Measurements from ENCODE around the gene ZNF774. TPM values are rescaled to one million over a fixed set of nuclear protein-coding genes. Genes with fewer than 3 reads are reported as not detected.
"Not testable (repeated sequence)": the region's sequence is repeated elsewhere in the genome, so short reads cannot be mapped to it uniquely, and the experiment has no call there.

ZNF774 gene
- 1.8 and 8.3 TPM in 2 replicates for total RNA-seq (2014; rRNA removed; shearing (Covaris generic))

DNA sequence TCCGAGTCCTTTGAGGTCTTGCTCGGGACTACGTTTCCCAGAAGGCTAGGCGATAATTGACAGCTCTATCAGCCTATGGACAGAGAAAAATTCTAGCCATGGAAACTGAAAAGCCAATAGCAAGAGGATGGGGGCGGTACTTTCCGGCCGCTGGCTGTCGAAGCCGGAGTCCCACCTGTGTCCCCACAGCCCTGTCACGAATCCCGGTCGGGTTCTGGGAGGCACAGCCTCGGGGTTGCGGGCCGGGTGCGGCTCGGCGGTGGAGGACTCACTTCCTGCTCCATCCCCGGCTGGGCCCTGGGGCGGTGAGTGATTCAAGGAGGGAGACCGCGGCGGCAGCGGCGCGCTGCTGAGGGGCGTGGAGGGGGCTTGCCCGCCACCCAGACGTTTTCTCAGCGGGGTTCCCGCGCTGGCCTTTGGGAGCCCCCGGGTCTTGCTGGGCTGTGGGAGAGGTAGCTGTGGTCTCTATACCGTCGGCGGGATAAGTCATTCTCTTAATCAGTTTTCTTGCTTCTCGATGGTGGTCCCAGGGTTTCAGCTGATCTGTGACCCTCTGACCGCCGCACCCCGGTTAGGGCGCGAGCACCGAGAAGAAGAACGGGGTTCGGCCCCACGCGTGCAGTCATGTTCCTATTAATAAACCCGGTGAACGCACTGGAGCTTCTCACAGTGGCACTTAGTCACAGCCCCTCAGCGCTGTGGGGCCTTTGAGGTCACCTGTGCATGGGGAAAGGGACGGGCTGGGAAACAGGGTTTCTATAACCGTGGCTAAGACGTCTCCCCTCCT, at the start of gene ZNF774:
ZNF774 (plus strand) TSS at position 178 of the 787 bp plus-strand sequence. CDS start 2,377 bp downstream, outside the sequence.
- peak; percentile 92 for DNase-seq (ENCODE audit: low spot score)

DNA sequence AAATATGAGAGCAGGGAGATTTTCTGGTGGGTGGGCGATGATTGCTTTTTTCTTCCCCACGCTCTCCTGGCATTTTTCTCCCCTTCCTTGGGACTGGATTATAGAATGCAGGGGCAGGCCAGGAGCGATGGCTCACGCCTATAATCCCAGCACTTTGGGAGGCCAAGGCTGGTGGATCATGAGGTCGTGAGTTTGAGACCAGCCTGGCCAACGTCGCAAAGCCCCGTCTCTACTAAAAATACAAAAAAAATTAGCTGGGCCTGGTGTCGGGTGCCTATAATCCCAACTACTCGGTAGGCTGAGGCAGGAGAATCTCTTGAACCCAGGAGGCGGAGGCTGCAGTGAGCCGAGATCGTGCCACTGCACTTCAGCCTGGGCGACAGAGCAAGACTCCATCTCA, 46.7 kb upstream of the ZNF774 start:
- not testable (repeated sequence) for DNase-seq (ENCODE audit: low spot score)

DNA sequence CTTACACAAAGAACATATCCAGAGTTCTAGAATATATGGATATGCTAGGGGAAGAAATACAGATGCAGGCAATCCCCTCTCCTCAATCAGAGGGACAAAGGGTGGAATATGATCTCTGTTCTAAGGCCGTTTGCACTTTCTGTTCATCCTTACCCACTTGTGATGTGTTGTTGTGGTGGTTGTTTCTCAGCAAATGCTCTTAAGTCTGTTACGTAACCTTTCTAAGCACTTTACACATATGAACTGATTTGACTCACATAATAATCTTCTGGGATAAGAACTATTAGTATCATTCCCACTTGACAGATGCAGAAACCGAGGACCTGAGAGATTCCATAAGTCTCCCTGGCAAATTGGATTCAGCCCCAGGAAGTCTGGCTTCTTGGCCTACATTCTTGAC, 46.2 kb upstream of the ZNF774 start:
- no peak for DNase-seq (ENCODE audit: low spot score)

DNA sequence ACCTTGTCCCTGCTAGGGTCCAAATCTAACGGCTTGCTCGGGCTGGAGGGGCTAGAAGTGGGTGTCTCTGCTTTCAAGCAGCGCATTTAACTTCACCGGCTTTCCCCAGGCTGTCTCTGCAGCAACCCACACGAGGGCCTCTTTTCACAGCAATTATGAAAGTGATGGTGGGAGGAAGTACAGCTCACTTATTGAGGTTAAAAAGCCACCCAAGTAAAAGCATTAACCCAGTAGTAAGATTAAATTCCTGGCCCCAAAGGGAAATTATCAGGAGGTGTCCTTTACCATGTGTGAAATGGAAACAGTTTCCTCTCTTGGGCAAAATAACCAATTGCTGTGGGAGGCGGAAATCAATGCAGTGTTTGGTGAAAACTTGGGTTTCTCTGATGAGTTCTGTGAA, 45.5 kb upstream of the ZNF774 start:
- DNase-seq (ENCODE audit: low spot score) = no peak

DNA sequence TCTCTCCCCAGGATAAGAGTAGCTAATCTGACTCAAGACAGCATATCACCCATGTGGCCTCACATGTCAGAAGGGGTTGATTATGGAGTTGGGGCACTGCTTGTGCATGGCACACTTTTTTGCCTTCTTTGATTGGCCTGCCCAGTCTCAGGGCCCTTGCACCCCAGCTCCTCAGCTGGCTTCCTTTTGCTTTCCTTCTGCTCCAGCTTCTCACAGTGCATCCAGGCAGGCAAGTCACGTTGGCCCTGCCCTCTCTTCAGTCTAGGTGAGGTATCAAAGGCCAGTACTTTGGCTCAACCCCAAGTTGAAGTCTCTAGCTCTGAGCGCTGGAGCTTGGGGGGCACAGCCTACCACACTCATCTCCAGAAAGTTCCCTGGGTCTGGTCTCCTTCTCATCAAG, 44.4 kb upstream of the ZNF774 start:
- no peak for DNase-seq (ENCODE audit: low spot score)

DNA sequence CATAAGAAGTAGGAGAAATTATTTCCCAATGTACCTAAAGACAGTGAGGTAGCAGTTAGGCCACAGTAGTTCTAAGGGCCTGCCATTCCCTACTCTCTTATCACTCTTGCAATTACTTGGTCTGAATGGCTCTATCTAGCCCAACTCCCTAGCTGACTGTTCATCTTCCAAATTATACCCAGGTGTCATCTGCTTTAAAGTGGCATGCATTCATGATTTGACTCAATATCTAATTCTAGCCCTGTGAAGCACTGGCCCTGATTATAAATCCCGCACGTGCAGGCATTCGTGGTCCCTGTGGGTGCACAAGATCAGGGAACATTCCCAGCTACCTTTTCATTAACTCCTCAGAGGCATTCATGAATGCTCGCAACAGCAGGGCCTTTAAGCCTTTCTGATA, 43.1 kb upstream of the ZNF774 start:
- DNase-seq (ENCODE audit: low spot score) = no peak

DNA sequence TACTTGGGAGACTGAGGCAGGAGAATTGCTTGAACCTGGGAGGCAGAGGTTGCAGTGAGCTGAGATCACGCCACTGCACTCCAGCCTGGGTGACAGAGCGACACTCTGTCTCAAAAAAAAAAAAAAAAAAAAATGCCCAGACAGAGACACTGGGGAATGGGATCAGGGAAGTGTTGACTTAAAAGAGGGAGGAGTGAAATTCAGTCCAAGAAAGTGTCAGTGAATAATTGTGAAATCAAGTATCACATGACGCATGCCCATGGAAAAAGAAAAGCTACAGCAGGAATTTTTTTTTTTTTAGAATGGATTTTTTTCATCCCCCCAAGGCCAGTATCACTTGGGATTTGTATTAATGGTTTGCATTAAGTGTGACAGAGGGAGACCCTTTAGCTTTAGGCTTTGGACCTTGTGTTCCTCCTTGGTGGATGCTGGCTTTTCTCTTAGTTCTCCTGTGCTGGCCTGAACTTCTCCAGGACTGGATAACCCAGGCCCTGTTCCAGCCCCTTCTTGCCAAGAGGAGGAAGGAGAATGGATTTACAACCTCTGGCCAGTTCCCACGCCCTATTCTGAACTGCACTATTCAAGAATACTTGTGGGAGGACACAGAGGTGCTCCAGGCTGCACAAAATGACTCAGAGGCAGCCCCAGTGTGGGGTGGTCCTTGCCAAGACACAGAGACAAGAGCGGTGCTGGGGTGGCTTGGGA, 36.7 kb upstream of the ZNF774 start:
- DNase-seq (ENCODE audit: low spot score) = peak; percentile 74

DNA sequence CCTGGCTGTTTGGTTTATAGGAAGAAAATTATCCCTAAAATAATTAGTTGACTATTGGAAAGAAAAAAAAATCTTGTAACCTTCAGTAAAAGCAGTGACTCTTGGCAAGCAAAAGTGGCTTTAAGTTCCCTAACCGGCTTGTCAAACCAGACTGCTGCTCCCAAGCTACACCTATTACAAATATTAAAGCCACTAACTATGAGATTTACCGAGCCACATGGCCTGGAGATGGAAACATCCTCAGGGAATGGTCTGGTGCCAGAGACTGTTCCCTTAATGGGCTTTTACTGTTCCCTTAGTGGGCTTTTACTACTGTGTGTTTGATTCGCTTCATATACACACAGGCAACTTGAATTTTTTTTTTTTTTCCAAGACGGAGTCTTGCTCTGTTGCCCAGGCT, 35.9 kb upstream of the ZNF774 start:
- DNase-seq (ENCODE audit: low spot score) = no peak

DNA sequence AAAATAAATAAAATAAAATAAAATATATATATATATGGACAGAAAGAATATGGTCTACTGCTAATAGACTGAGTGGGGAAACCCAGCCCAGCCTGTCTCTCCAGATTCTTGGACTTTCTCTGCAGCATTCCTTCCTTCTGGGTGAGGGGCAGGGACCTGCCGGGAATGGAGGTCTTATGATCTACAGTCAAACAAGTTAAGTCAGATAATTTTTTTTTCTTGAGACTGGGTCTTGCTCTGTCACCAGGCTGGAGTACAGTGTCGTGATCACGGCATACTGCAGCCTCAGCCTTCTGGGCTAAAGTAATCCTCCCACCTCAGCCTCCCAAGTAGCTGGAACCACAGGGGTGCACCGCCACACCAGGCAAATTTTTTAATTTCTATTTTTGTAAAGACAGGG, 33.5 kb upstream of the ZNF774 start:
- no peak for DNase-seq (ENCODE audit: low spot score)

DNA sequence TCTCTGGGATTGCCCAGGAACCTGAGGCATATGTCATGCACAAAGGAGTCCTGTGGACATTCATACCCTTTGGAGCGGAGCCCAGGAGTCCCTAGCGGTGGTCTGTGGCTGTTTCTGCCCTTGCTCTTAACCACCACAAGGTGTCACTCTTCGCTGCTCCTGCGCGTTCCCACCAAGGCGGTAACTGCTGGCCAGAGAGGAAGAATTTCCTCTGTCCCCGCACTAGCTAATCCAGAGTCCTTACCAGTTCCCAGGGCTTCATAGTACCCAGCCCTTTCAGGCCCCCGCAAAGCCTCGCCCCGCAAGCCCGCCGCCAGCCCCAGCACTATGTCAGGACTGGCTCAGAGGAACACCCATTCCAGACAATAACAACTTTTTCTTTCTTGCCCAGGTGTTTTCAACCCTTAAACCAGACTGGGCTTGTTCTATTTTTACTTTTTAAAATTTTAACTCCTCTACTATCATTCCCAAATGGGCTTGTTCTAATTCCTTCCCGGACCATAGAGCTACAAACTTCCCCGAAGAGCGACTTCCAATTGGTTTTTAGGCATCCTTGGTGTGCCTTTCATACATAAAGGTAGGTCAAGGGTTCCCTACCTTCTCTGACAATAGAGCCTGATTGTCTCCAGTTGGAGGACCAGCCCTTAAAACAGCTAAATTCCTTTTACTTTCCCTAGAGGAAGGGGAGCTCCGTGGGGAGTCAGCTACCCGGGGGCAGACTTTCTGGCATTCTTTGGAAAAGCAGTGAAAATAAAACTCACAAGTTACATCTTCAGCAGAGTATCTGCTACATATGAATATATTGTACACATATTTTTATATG, 31.8 kb upstream of the ZNF774 start:
- DNase-seq (ENCODE audit: low spot score) = peak; percentile 88

DNA sequence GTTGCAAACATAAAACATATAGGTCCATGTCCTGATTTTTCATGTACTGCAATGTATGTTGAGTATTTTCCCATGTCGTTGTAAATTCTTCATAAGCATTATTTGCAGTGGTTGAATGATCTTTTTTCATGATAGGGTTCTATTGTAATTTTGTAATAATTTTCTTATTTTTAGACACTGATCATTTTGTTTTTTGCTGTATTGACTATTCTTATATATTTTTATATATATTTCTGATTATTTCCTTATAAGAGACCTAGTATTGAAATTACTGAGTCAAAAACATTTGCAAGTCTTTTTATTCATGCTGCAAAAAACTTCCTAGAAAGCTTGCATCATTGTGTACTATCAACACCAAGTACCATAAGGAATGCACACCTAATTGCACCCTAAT, 31.2 kb upstream of the ZNF774 start:
- no peak for DNase-seq (ENCODE audit: low spot score)

DNA sequence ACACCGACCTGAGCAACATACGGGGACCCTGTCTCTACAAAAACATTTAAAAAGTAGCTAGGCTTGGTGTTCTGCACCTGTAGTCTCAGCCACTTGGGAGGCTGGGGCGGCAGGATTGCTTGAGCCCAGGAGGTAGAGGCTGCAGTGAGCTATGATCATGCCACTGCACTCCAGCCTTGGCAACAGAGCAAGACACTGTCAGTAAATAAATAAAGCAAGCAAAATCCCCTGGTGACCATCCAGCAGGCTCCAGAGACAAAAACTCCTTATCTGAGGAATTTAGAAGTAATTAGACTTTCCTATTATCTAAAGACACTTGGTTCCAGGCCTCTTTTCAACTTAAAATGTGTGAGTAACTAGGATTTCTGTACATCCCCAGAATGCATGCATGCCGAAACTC, 29.5 kb upstream of the ZNF774 start:
- DNase-seq (ENCODE audit: low spot score) = peak; percentile 78

DNA sequence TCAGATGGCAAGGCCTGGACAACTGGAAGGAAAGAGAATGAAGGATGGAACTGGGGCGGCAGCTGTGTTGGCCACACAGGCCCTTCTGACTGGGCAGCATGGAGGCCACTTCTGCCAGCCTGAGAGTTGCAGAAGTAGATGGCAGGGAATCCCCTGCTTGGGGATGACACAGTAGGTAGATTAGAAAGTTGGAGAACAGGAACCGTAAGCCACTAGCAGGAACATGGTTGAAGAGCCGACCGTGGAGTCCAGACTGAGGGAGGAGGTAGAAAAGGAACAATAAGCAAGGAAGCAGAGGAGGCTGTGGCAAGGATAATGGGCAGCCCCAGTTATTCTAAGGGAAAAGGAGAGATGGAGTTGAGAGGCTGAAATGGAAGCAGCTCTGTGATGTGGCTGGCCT, 26.4 kb upstream of the ZNF774 start:
- DNase-seq (ENCODE audit: low spot score) = no peak

DNA sequence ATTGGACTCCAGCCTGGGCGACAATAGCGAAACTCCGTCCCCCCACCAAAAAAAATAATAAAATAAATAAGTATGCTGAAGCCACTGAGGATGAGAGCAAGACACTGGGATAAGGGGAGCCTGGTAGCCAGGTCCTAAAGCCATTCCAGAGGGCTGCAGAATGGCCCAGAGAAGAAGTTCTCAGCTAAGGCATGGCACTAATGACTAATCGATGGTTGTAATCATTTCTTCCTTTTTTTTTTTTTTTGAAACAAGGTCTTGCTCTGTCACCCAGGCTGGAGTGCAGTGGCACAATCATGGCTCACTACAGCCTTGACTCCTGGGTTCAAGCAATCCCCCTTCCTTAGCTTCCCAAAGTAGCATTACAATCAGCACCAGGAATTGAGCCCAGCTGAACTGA, 25.6 kb upstream of the ZNF774 start:
- no peak for DNase-seq (ENCODE audit: low spot score)

DNA sequence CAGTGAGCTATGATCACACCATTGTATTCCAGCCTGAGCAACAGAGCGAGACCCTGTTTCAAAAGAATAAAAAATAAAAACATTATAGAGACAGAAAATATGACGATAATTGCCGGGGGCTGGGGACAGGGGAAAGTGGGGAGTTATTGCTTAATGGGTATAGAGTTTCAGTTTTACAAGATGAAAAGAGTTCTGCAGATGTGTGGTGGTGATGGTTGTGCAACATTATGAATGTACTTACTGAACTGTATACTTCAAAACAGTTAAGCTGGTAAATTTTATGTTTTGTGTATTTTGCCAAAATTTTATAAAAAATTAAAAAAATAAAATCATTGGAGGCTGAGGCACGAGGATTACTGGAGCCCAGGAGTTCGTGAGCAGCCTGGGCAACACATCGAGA, 24.8 kb upstream of the ZNF774 start:
- DNase-seq (ENCODE audit: low spot score) = no peak

DNA sequence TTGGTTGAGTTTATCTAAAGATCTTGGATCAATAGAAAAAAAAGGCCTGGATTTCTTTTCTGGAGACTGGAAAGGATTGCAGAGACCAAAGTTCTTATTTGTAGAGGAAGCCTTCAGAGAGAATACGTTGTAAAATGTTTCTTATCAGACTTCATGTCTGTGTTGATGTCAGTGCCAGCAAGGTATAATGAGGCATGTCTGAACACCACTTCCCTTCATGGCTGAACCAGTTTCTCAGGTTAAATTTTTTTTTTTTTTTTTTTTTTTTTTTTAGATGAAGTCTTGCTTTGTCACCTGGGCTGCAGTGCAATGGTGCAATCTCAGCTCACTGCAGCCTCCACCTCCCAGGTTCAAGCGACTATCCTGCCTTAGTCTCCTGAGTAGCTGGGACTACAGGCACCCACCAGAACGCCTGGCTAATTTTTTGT, 17.8 kb upstream of the ZNF774 start:
- DNase-seq (ENCODE audit: low spot score) = no peak

DNA sequence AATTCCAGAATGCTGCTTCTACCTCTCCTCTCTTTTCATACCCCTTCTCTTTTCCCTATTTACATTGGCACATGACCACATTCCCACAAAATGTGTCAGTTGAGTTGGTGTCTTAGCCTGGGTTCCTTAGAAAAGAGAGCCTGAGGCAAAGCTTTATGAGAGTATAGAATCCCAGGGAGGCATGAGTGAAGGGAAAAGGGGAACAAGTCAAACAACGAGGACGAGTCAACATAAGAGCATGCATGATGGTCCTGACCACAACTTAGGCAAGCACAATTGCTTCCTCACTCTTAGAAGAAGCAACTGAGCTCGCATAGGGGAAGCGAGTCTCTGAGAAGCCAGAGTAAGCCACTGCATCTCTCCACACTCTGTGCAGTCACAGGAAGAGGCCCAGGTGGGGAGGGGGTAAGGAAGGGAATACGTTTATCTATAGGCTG, 15.4 kb upstream of the ZNF774 start:
- DNase-seq (ENCODE audit: low spot score) = no peak

DNA sequence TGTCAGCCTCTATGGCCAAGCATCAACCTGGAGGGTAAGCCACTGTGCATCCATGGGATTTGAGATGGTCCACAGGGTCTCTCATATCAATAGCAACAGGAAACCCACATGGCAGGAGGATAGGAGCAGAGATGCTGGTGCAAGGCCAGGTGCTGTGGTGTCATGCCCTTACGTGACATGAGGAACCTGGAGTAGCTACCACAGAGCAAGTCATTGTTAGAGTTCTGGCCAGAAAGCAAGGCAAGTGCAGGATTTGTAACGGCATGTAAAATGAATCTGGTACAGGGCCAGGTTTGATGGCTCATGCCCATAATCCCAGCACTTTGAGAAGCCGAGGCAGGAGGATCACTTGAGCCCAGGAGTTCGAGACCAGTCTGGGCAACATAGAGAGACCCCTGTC, 14.8 kb upstream of the ZNF774 start:
- no peak for DNase-seq (ENCODE audit: low spot score)

DNA sequence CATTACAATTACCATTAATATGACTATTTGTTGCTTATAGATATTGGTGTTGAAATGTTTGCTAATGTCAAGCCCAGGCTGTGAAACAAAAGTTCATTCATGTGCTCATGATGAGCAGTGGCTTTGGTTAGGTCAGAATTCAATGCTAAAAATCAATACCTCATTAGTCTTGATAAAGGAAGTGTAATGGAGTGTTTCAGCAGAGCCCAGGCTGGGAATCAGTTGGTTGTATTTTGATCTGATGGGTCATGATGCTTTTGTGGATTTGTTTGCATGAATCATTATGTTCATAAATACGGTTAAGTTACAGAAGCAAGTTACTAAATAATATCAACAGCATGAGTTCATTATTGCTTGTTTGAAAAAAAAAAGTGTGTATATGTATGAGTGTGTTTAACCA, 13.6 kb upstream of the ZNF774 start:
- DNase-seq (ENCODE audit: low spot score) = no peak

DNA sequence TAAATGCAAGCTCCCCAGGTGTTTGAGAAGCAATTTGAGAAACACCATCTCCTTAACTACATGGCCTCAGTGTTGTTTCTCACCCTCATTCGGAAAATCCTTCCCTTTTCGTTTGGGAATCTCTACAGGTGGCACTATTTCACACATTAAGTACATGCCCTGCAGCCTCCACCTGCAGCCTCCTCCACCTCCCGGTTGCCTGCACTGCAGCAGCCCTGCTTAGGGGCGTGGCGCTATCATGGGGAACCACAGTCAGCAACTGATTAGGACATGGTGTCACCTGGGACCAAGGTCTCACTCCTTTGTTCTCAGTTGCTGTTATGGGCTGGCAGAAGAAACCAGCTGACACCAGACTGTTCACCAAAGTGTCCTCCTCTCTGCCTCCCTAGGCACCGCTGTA, 11.7 kb upstream of the ZNF774 start:
- DNase-seq (ENCODE audit: low spot score) = no peak

DNA sequence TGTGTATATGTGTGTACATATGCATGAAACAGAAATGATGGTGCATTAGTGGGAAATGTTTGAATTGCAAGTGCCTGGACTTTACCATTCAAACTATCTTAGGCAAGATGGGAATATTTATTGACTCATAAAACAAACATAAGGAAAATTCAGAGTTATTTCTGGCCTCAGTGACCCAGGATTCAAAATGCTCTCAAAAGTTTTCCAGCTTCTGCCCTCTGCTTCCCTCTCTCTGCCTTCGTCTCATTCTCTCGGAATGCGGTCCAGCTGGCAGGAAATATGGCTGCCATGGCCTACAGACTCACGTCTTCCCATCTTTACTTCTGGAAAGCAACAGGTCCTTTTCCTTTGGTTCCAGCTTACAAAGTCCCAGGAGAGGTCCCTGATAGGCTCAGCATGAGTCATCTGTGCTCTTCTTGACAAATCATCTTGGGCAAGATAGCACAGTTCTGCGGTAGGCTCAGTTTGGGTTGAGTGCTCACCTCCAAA, 8.7 kb upstream of the ZNF774 start:
- DNase-seq (ENCODE audit: low spot score) = peak; percentile 39

DNA sequence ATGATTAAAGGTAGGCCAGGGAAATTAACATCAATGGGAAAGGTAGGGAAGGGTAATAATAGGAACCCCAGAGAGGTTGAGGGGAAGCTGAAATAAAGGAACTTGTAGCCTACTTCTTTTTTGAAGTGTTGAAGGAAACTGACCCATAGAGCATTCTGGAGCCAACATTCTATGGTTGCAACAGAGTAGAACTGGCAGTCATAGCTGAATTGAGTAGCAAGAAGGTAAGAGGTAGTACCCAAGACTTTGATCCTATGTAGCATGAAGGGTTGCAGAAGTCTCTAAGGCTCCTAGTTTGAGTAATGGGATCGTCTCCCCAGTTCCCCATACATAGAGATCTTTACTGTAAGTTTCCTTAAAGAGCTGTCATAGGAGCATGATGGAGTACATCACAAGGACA, 7.4 kb upstream of the ZNF774 start:
- DNase-seq (ENCODE audit: low spot score) = no peak

Measured in A172 (cell line).